Activated T-cell treated with anti-CD3 and anti-CD28 coated beads for 1 hour (primary cell): ENCODE measurements around the gene RBMS2.

Experiments used
- DNase-seq: peaks from one replicate; pipeline ENCODE4 v3.0.0-alpha.2; 2020; ENCODE audit warnings: low read depth

The RBMS2 gene

DNA sequence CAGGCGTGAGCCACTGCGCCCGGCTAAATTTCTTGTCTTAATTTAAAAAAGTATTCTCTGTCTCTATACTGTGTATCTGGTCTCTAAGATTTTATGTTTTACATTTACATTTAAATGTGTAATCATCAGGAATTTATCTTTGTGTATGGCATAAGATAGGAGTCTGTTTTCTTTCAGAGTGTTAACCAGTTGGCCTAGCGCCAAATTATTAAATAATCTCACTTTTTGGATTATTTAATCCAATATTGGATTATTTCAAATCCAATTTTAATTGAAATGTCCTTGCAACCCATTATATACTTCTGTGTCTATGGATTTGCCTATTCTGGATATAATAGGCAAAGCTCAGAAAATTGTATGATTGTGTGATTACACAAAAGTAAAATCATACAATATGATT, 63.5 kb downstream of the RBMS2 start:
- no peak for DNase-seq

DNA sequence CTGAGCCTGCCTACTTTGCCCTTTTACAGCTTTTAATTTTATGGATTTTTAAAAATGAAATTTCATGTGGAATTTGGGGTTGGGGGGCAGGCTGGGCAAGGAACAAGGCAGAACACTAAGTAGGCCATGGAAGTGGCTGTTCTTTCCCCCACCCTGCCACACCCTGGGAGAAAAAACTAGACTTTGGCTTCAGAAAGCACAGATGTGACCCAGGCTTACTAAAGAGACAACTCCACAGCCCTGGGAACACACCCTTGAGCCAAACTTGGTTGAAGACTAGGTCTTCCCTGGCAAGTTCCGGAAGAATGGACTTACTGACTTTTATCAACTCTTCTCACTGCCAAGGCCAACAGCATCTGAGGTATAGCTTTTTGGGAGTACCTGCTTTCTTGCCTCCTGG, 68.2 kb downstream of the RBMS2 start:
- no peak for DNase-seq

DNA sequence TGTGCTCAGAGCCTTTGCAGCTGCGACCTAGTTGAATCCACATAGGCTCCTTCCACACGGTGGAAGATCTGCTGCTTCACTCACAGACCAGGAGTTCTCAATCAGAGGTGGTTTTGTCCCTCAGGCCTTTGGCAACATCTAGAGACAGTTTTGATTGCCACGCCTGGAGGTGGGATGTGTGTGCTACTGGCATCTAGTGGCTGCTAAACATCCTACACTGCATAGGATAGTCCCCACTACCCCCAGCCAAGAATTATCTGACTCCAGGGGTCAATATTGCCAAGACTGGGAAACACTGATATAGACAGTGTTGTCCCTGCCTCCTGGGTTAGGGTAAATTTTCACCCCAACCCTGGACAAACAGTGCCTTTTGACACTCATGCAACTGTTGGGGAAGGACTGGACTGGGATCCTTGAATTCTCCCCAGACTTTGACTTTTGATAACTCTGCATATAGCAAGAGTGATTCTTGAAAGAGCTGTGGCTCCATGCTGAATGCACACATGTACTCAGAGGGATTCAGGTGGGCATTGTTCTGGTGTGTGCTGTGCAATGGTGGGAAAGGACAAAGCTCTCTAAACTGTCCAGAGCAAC, 68.7 kb downstream of the RBMS2 start:
- DNase-seq, result no peak

DNA sequence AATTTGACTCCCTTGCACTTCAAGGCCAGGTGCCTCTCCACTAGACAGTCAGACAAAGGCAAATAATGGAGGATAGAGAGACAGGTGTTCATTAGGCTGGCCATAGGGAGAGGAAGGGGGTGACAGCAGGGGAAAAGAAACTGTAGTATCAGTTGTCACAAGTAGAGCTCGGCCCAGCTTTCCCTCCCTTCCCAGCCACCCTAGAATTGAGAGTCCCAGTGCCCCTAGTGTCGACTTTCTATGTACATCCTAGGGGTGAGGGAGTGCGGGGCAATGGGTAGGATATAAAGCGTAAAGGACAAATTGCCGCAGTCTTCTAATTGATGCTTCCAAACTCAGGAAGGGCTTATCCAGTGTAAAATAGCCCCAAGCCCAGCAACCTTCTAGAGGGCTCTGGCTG, 69.5 kb downstream of the RBMS2 start:
- DNase-seq, result no peak

DNA sequence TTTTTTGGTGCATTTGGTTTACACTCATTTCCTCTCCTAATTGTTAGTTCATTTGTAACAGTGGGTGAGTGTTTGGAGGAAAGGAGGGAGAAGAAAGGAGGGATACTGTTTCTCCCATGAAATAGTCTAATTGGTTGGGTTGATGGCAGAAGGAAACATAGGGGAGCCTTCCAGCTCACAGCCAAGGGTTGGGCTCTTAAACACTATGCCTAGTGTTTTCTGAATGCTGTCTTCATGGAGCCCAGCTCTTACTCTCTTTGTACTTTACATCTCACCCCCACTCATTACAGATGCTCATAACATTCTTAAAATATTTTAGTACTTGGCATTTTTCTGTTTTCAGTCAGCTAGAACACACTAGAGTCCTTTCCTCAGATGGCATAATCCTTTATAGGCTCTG, 70.3 kb downstream of the RBMS2 start:
- no peak for DNase-seq

DNA sequence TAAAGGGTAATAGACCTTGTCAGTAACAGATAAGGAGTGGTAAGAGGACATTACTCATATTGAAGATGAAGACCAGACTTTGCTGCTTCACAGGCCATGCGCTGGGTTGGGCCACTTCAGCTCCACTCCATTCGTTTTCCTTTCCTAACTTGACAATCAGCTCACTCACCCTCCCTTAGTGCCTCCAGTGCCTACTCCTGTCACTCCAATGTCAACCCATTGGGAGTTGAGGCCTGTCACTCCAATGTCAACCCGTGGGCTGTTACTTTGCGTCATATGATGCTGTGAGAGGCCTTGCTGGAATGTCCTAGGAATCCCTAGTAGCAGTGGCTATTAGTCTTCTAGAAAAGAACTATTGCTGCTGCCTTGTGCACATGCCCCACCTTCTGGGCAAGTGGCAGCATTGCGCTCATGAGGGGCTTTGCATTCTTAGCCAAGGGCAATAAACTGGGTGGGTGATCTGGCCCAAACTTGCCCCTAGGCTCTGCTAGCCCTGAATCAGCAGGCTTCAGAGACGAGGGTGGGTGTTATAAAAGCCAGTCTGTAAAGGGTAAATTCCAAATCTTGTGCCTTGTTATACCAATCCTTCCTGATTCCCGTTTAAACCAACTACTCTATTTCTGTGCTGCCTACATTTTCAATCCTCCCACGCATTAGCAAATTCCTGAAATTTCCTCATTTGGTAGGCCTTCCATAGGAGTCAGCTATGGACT, 72.4 kb downstream of the RBMS2 start:
- DNase-seq, result peak; percentile 51

DNA sequence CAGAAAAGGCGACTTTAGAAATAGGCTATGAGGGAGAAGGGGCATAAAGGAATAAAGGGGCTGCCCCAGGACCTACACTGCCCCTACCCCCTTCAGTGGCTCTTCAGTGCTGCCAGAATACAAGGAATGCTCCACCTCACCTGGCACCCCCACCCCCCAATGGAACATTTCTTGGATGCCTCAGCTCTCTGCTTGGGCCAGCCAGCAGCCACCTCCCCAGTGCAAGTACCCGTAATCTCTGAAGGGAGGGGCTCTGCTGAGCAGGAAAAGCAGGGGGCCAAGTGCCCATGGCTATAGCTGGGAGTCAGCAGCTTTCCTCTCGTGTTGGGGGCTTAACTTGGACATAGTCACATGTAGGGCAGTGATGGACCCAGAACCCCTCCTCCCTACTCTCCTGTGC, 75.2 kb downstream of the RBMS2 start:
- DNase-seq, result no peak

DNA sequence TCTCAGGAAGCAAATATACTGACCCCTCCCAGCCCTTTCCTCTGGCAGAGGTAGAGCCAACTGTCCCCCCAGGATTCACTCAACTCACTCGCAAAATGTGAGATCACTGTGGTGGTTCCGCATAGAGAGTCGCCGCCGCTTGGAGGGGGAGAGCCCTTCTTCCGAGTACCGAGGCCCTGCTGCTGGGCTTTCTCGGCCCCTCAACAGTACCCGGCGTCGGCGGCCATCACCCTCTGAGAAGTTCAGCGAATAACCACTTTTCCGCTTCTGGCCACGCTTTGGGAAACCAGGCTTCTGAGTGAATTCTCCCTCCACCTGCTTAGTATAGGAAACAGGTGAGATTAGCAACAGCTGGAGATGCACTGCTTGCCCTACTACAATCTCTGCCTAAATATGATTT, 77.4 kb downstream of the RBMS2 start:
- no peak for DNase-seq

DNA sequence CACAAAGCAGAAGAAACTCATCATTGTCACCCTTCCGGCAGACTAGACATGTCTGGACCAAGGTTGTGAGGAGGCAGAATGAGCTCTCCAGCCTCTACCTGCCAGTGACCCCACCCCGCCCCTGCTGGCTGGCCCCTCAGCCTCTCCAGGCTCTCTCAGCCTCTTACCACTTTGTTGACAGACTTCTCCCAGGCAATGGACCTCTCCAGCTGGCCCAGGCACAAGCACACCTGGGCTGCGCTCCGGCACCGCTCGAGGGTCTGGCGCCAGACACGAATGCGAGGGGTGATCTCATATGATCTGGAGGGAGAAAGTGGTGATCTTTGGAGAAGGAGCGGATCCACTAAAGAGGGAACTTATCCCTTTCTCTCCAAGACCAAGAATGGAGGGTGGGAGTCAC, 78.2 kb downstream of the RBMS2 start:
- DNase-seq, result no peak

DNA sequence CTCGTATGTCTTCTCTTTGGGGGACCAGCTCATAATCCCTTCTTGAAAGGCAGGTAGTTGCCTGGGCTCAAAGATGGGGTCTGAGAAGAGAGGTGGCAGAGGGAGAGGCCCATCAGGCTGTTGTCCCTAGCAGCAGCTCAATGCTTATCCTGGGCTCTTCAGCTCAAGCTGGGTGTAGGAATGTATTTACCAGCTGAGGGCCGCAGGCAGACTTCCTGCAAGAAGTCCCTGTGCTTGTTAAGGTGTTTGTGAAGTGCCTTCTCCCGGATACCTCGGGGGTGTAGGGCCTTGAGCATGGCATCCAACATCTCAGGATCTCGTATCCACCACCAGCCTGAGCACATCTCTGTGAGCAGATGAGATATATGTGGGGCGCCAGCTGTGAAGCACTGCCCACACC, 79.1 kb downstream of the RBMS2 start:
- no peak for DNase-seq

DNA sequence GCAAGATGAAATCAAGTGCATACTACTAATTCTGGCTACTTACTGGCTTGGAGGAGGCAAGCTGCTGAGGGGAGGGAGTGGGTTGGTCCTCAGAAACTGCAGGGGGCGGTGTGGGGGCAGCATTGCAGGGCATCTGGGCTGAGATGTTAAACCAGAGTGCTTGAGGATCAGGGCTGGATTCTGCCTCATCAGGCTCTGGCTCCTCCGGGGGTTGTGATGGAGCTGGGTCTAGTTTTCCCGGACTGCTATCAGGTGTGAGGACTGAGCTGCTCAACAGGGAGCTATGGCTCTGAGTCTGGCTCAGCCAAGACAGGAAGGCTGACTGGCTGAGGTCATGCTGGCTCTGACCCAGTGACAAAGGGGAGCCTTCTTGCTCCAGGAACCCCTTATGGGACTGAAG, 79.9 kb downstream of the RBMS2 start:
- peak; percentile 23 for DNase-seq

DNA sequence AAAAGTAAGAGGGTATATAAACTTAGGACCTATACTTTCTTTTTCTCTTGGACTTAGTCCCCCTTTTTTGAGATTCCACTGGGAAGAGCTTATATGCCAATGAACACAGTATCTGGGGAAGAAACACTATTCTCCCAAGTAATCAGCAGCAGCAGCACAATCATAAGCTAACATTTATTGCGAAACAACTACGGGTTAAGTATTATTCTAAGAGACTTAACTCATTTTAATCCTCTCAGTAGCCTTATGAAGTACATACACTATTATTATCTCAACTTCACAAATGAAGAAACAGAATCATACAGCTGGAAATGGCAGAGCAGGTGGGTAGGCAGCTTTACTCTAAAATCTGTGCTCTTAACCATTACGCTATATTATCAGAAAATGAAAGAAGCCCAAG, 80.6 kb downstream of the RBMS2 start:
- DNase-seq, result no peak

DNA sequence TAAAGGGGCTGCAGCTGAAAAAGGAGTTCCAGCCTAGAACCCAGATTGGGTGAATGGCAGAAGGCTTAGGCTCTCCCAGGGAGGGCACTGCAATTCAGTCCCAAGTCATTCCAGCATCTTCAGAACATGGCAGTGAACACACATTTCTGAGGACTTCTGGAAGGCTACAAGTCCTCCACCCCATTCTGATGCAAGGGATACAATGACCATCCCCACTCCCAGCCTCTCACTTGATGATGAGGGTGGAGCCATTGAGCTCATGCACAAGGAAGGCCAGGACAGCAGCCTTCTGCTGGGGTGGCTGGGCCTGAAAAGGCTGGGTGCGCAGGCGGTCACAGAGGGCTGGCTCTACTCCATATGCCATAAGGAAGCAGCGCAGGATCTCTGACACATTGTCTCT, 82.7 kb downstream of the RBMS2 start:
- DNase-seq, result no peak

DNA sequence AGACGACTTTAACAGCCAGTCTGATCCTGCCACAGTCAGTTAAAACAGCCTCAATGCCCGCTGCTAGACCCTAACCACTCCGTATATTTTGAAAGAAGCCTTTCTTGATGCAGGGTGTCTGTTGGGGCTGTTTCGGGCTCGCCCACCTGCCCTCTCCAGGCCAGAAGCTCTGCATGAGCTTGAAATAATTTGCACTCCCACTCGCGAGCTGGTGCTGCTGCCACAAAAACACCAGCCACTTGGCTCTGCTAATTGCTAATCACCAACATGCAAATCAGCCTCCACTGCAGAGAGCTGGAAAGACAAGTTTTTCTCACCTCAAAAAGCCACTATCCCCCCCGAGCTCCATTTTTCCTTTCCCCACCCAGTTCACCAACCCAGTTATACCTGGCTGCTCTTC, 93.0 kb downstream of the RBMS2 start:
- DNase-seq, result no peak

DNA sequence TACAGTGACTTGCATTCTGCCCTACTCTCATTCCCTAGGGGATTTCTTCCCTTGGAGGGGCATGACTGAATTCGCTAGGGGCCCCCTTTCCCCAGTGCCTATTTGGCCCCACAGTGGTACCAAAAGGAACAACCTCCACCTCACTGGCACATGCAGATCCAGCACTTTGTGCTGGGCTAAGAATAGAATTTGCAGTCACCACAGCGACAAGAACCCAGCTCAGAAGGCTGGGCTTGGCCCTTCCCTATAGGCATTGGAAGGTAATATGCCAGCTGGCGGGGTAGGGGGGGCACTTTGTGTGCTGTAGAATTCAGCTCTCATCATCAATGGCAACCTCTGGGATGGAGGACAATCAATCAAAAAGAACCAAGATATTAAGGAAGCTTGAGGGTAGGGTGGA, 94.6 kb downstream of the RBMS2 start:
- no peak for DNase-seq

DNA sequence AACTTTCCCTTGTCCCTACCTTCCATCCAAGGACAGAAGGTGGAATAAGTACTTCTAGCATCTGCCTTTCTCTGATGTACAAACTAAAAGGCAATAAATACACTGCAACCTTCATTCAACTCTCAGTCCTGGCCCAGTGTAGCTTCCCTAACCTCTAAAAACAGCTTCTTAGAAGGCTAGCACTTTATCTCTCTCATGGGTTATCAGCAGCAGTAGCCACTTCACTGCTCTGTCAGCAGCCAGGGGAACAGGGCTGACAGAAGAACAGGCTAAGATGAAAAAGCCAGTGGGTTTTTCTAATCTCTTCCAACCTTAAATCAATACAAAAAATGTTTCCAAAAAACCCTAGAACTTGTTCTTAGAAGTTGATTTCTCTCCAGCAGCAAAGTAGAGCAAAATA, 95.3 kb downstream of the RBMS2 start:
- no peak for DNase-seq

DNA sequence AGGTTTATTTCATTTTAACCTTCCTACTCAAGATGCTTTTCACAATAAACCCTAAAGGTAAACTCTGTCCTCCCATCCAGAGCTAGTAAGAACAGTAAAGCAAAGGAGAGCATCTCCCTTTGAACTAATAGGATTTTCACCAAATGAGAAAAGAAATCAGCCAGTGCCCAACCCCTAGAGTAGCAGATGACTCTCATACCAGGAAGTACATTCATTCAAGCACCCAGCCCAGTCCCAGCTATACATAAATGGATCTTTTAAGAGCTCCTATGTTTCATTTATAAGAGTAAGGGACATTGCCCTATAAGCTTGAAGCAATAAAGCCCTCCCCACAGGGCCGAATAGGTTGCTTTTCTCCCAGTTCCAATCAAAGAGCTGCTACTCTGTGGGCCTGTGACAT, 100.9 kb downstream of the RBMS2 start:
- DNase-seq, result no peak

DNA sequence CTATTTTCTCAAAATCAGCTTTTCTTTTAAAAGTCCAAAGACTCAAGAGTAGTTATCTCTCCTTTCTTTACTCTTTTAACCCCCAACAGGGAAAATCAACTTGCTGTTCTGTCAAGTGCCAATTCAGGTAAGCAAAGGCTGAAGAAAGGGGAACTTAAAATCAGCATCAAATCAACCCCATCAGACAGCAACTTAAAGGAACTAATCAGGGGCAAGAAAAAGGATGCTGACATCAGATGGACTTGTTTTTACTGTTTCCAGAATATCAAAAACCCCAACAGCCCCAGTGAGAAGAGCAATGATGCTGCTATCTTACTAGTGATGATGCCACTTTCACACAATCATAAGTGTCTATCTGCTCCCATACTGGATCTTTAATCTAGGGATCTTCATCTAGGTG, 105.1 kb downstream of the RBMS2 start:
- no peak for DNase-seq

DNA sequence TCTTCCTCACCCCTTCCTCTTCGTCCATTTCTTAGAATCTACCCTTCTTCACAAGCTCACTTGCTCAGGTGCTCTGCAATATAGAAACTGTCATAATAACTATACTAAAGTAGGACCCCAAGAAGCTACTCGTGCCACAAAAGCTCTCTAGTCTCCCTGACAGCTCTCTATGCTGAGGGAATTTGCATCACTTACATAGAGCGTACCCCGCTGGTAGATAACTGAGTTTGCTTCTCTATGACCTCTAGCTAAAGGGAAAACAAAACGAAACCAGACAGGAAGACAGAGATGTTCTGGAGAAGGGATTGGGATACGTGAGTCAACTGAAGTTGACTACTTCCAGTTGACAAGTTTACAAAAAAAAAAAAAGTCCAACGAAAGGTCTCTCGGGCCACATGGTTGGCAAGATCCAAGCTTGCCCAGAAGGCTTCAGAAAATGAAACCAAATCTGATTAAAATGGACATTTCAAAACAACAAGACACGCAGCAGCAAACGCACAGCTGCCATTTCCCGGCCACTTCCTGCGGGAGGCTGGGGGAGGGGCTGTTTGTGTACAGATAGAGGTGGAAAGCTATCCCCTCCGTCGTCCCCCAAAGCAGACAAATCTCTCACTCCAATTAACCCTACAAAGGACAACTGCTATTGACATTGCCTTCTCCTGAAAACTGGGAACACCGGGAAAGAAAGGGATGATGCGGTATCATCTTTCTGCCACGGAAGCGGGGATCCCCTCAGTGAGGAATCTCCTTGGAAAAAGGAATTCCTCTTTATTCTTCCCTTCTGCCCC, 107.2 kb downstream of the RBMS2 start:
- DNase-seq, result peak; percentile 53

DNA sequence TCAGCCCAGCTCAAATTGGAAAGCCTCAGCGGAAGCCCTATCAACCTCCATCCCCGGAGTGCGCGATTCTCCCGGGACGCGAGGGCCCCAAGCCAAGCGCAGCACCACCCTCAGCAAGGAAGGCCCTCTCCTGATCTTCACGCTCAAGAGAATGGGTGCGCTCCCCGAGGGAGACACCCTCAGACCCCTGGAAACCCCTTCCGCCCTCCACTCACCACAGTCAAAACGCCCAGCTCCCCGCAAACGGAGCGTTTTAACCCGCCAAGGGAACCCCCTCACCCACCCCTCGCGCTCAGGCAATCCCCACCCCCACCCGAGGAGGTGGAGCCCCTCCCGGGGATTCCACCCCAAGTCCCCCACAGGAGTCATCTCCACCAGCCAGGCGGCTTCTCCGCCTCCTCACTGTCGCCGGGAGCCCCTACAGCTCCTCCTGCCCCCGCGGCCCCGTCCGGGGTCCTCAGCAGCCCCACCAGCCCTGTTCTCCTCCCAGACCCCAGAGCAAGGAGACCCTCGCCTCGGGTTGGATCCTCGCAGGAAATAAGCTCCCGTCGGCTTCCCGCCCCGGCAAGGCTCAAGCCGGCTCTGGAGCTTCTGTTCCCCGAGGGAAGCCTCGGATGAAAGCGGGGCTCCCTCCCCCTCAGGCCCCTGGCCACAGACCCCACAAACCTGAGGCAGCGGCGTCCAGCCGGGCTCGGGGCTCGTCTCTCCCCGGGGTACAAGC, 108.0 kb downstream of the RBMS2 start:
- peak; percentile 42 for DNase-seq

DNA sequence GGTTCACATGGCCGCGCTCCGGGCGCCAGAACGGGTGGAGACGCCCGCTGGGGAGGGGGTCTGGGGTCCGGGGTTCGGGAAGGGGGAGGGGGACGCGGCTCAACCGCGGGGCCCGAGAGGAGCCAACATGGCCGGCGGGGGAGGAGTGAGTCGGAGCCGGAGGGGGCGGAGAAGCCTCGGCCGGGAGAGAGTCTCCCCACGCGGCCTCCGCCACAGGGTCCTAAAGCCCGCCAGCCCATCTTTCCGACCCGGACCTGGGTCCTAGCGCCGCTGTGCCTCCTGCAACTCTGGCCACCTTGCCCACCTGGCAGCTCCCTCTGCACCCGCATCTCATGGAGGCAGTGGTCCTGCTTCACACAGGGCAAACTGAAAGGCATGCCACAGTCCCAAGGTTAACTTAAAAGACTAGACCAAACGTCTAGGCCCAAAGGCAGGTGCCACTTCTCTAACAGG, 108.6 kb downstream of the RBMS2 start, which contains the start of gene BAZ2A:
BAZ2A (minus strand) TSS at position 147 of the 453 bp plus-strand sequence. CDS start 12,796 bp downstream, outside the sequence.
- DNase-seq, result peak; percentile 80
